ENCODE data around the gene FAS. TPM values are rescaled to one million over a fixed set of nuclear protein-coding genes. Genes with fewer than 3 reads are reported as not detected.

Gene FAS
- total RNA-seq, 1 donor from 2014 or later, result 10.5 TPM

DNA sequence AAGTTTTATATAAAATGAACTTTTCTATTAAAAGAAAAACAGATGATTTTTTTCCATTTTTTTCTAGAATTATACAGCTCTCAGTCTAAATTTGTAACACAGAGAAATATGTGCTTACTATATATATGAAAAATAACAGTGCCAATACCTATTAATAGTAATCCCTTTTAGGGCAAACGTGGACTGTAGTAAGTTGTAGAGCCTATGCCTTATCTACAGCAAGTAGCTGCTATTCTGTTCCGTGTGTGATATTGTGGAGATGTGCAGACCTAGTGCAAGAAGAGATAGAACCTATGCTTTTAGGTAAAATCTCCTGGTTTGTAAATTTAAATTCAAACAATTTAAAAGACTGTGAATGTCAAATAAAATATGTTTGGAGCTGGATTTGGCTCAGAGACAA, 72.9 kb downstream of the FAS start:
- H3K27ac ChIP-seq, result no peak overlapping the region
- no peak overlapping the region for H3K4me3 ChIP-seq
- no peaks in the 10 kb centered on the region for H3K36me3 ChIP-seq
- TF ChIP-seq, protein P1, sequence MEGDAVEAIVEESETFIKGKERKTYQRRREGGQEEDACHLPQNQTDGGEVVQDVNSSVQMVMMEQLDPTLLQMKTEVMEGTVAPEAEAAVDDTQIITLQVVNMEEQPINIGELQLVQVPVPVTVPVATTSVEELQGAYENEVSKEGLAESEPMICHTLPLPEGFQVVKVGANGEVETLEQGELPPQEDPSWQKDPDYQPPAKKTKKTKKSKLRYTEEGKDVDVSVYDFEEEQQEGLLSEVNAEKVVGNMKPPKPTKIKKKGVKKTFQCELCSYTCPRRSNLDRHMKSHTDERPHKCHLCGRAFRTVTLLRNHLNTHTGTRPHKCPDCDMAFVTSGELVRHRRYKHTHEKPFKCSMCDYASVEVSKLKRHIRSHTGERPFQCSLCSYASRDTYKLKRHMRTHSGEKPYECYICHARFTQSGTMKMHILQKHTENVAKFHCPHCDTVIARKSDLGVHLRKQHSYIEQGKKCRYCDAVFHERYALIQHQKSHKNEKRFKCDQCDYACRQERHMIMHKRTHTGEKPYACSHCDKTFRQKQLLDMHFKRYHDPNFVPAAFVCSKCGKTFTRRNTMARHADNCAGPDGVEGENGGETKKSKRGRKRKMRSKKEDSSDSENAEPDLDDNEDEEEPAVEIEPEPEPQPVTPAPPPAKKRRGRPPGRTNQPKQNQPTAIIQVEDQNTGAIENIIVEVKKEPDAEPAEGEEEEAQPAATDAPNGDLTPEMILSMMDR (IDR thresholded peaks at IDR 0.05), result no peak
- intact Hi-C loops (cut with DNase I), result no loop called here
- H3K27me3 ChIP-seq, result no peaks in the 10 kb centered on the region
- no peak for DNase-seq (ENCODE audit: low spot score in 2 of 2)
- H3K9me3 ChIP-seq, result no peaks in the 10 kb centered on the region
- H3K4me1 ChIP-seq, result no peaks in the 10 kb centered on the region

DNA sequence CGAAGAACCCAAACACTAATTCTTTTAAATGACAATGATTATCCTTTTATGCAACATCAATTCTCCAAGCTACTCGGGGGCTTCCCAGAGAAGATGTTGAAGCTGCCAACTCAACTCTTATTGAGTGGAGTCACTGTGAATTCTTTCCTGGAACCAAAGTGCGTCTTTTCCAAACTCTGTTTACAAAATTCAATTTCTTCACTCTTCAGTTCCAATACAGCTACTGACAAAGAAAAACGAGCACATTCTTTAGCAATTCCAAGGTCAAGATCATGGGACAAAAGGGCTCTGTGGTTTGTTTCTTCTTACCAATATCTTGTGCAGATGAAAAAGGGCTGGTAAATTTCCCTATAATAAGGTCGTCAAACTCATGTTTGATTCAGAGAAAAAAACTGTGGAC, 74.2 kb downstream of the FAS start:
- no peak overlapping the region for H3K27ac ChIP-seq
- no peak overlapping the region for H3K4me3 ChIP-seq
- TF ChIP-seq, protein P1 (IDR thresholded peaks at IDR 0.05), result no peak

More for the DNA sequence above, 74.2 kb downstream of the FAS start:
- H3K4me1 ChIP-seq, result no peaks in the 10 kb centered on the region
- H3K27me3 ChIP-seq, result no peaks in the 10 kb centered on the region
- no peaks in the 10 kb centered on the region for H3K9me3 ChIP-seq
- no peaks in the 10 kb centered on the region for H3K36me3 ChIP-seq
- DNase-seq (ENCODE audit: low spot score in 2 of 2), result no peak
- intact Hi-C loops (cut with DNase I), result no loop called here

Other genes starting within 250 kb of the FAS start
- gene LIPN, start 230.8 kb upstream of the FAS start, total RNA-seq, result not detected
- not detected for gene LIPM, start 188.1 kb upstream of the FAS start, total RNA-seq
- gene ANKRD22, start 139.0 kb upstream of the FAS start, total RNA-seq, result not detected
- gene STAMBPL1, start 110.6 kb upstream of the FAS start, total RNA-seq, result 37.0 TPM
- gene ACTA2, start 38.0 kb upstream of the FAS start, total RNA-seq, result 5,316 TPM
- 1.7 TPM for gene CH25H, start 216.5 kb downstream of the FAS start, total RNA-seq